ENCODE data around the gene SMURF2. TPM values are rescaled to one million over a fixed set of nuclear protein-coding genes. Genes with fewer than 3 reads are reported as not detected.
A peak's percentile ranks its signal among the peaks of the same experiment; 100 is the strongest.

Gene SMURF2
- total and polyA plus RNA-seq, 10 of the 15 experiments (the other 5 are each of a cell fraction or from before 2014, with no cell fraction given), result 2.8 to 13.4 (median 7.5) TPM

- TF ChIP-seq REST (IDR thresholded peaks at IDR 0.05; ENCODE audit: low read depth, low read length) (no peak), TCF12 (IDR thresholded peaks at IDR 0.05; ENCODE audit: low read depth, low read length) (peak; percentile 52; the same call in 1 of the 2 replicates), POLR2AphosphoS2 (IDR thresholded peaks at IDR 0.05; ENCODE audit: low read depth, low read length) (no peak), ZBTB4 (CRISPR knock-in tag; IDR thresholded peaks at IDR 0.05) (no peak), CBFB (IDR thresholded peaks at IDR 0.05; ENCODE audit: low read depth) (no peak), CBX5 (IDR thresholded peaks at IDR 0.05; ENCODE audit: low read depth) (no peak), BCL3 (IDR thresholded peaks at IDR 0.05; ENCODE audit: borderline replicate concordance, insufficient read depth, low read depth, low read length, poor library complexity, severe bottlenecking) (no peak), NFYB (IDR thresholded peaks at IDR 0.05; ENCODE audit: insufficient read depth, low read depth, low read length) (no peak), HDAC2 (IDR thresholded peaks at IDR 0.05) (no peak), YY1 (IDR thresholded peaks at IDR 0.05; ENCODE audit: low read depth, low read length) (peak; percentile 98), BHLHE40 (IDR thresholded peaks at IDR 0.05; ENCODE audit: borderline replicate concordance in 1 of 2, low read depth in 2 of 2, low read length in 1 of 2) (no peak), ZZZ3 (IDR thresholded peaks at IDR 0.05; ENCODE audit: control insufficient read depth, insufficient read length, low read depth) (no peak), E2F8 (IDR thresholded peaks at IDR 0.05; ENCODE audit: low read depth, partially characterized antibody) (no peak), TCF3 (IDR thresholded peaks at IDR 0.05; ENCODE audit: borderline replicate concordance, insufficient read depth, low read depth, low read length) (peak; percentile 54; the same call in 1 of the 2 replicates), RCOR1 (conservative IDR thresholded peaks at IDR 0.05; ENCODE audit: low read depth, low read length) (no peak), GATAD2B (conservative IDR thresholded peaks at IDR 0.05; ENCODE audit: low read depth) (no peak), POLR2AphosphoS5 (IDR thresholded peaks at IDR 0.05; ENCODE audit: low read length) (peak; percentile 89), NRF1 (conservative IDR thresholded peaks at IDR 0.05; ENCODE audit: low read depth, low read length) (no peak)
These were observed 156.5 kb downstream of the SMURF2 start (continued) for GRCh38 chr17:64505340-64506200.
